Stomach (tissue), 9 donors: ENCODE measurements around the gene PPCDC. TPM values are rescaled to one million over a fixed set of nuclear protein-coding genes. Genes with fewer than 3 reads are reported as not detected.

ENCODE experiments used
- DNase-seq, 2 donors: peaks; one replicate each; pipeline versions ENCODE4 v3.0.0 to v3.0.0-alpha.2; 2013 to 2019
- H3K27ac ChIP-seq, 5 donors: fragments of 200-600 bp in 4 of 5; sonication (generic) in 4 of 5; one replicate each; pipeline ENCODE4 v1.5.1; 2013 to 2019; ENCODE audit warnings: mild to moderate bottlenecking in 1 of 5, moderate library complexity in 1 of 5
- H3K27me3 ChIP-seq, 3 donors: fragments of 200-600 bp; sonication (generic); one replicate each; pipeline ENCODE4 v1.5.1; 2017 to 2019; ENCODE audit warnings: mixed run types in 1 of 3
- H3K36me3 ChIP-seq, 4 donors: fragments of 200-600 bp; sonication (generic); 1 replicate in 3 of 4; 2 replicates in 1 of 4; pipeline ENCODE4 v1.5.1; 2016 to 2019
- H3K4me1 ChIP-seq, 4 donors: fragments of 200-600 bp; sonication (generic); one replicate each; pipeline ENCODE4 v1.5.1; 2016 to 2019
- H3K4me3 ChIP-seq, 4 donors: fragments of 200-600 bp; sonication (generic) in 3 of 4; one replicate each; pipeline ENCODE4 v1.5.1; 2016 to 2019; ENCODE audit warnings: mild to moderate bottlenecking in 1 of 4
- H3K9me3 ChIP-seq, 4 donors: fragments of 200-600 bp; sonication (generic); one replicate each; pipeline ENCODE4 v1.5.1; 2016 to 2019
- EP300 ChIP-seq: sonication (generic); formaldehyde crosslinking; IDR thresholded peaks from one replicate; pipeline ENCODE4 v1.6.1; 2017; ENCODE audit warnings: antibody characterized with exemption
- POLR2A ChIP-seq, 4 donors: fragments of 450-650 bp; IDR thresholded peaks; one replicate each; pipeline ENCODE4 v1.6.1; 2016; ENCODE audit warnings: antibody characterized with exemption in 4 of 4, control low read depth in 2 of 4, mild to moderate bottlenecking in 1 of 4, moderate library complexity in 1 of 4
- POLR2AphosphoS5 ChIP-seq, 3 donors: sonication (generic); formaldehyde crosslinking; IDR thresholded peaks; one replicate each; pipeline ENCODE4 v1.6.1; 2016; ENCODE audit warnings: antibody characterized with exemption in 3 of 3
- WGBS, 5 donors: extraction: QIAGEN DNeasy Blood & Tissue Kit in 3 of 5; methylation state at CpG; one replicate each; pipeline versions ENCODE4 v1.1.5 to v1.1.7; 2013 to 2018; 5-methylcytosine and 5-hydroxymethylcytosine counted together
- intact Hi-C: fragments of 100-400 bp; cut with DNase I; formaldehyde crosslinking; loops from one replicate; pipeline ENCODE4 v1.15.1; 2023; ENCODE audit warnings: low total_unique reads
- polyA plus RNA-seq, 3 donors: library from polyadenylated mRNA; stranded (reverse); fragments of 200-250 nt; gene quantifications; one replicate each; pipeline ENCODE4 v1.2.3, GENCODE V29; 2013
- total RNA-seq, 5 donors: library from RNA; depleted of rRNA; stranded (reverse); fragments of >200 nt; gene quantifications; one replicate each; pipeline versions ENCODE4 v1.1.0 to v1.2.3, GENCODE V29; 2014 to 2016
- TF ChIP-seq, protein P1 (sequence below), 7 experiments: fragments of 450-650 bp in 4 of 7; fragments of 200-600 bp in 3 of 7; sonication (generic) in 3 of 7; IDR thresholded peaks; one replicate each; pipeline ENCODE4 v1.5.1; 2016 to 2019; ENCODE audit warnings: antibody characterized with exemption in 7 of 7, control low read depth in 2 of 7, mild to moderate bottlenecking in 1 of 7
- donor health status: healthy with polysubstance abuse.
- donor health status: Bipolar disorder and iron deficiency.
- donor health status: healthy.

The PPCDC gene
- total and polyA plus RNA-seq, 8 donors = 3.2 to 74.1 (median 22.8) TPM

DNA sequence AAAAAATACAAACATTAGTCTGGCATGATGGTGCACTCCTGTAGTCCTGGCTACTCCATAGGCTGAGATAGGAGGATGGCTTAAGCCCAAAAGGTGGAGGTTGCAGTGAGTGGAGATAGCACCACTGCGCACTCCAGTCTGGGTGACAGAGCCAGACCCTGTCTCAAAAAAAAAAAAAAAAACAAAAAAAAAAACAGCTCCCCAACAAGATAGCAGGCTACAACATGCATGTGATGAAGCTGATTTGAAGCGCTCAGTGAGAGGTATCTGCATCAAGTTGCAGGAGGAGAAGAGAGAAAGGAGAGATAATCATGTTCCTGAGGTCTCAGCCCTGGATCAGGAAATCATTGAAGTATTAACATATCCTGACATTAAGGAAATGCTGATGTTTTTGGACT lies 608 bp upstream of the PPCDC start:
- Histone ChIP-seq H3K36me3 (peaks cover 0 to 21% (median 12%) of the 10 kb centered on the region in 4 donors), H3K4me1 (peaks cover 11 to 26% (median 18%) of the 10 kb centered on the region in 4 donors), H3K27me3 (no peaks in the 10 kb centered on the region), H3K27ac (peak overlapping the region in 1 of 5 donors; percentile 92), H3K9me3 (no peaks in the 10 kb centered on the region), H3K4me3 (peak overlapping the region in 1 of 4 donors; percentile 76)
- WGBS, 5 donors = 90 to 100% (median 97%) methylated on average over 2 of the region's 2 CpGs
- intact Hi-C loops = no loop called here
- no peak for DNase-seq
- no peak for TF ChIP-seq POLR2AphosphoS5 (IDR thresholded peaks at IDR 0.05)
- no peak for TF ChIP-seq POLR2A (IDR thresholded peaks at IDR 0.05)
- TF ChIP-seq, protein P1, sequence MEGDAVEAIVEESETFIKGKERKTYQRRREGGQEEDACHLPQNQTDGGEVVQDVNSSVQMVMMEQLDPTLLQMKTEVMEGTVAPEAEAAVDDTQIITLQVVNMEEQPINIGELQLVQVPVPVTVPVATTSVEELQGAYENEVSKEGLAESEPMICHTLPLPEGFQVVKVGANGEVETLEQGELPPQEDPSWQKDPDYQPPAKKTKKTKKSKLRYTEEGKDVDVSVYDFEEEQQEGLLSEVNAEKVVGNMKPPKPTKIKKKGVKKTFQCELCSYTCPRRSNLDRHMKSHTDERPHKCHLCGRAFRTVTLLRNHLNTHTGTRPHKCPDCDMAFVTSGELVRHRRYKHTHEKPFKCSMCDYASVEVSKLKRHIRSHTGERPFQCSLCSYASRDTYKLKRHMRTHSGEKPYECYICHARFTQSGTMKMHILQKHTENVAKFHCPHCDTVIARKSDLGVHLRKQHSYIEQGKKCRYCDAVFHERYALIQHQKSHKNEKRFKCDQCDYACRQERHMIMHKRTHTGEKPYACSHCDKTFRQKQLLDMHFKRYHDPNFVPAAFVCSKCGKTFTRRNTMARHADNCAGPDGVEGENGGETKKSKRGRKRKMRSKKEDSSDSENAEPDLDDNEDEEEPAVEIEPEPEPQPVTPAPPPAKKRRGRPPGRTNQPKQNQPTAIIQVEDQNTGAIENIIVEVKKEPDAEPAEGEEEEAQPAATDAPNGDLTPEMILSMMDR (IDR thresholded peaks at IDR 0.05) = no peak
- TF ChIP-seq EP300 = no peak

DNA sequence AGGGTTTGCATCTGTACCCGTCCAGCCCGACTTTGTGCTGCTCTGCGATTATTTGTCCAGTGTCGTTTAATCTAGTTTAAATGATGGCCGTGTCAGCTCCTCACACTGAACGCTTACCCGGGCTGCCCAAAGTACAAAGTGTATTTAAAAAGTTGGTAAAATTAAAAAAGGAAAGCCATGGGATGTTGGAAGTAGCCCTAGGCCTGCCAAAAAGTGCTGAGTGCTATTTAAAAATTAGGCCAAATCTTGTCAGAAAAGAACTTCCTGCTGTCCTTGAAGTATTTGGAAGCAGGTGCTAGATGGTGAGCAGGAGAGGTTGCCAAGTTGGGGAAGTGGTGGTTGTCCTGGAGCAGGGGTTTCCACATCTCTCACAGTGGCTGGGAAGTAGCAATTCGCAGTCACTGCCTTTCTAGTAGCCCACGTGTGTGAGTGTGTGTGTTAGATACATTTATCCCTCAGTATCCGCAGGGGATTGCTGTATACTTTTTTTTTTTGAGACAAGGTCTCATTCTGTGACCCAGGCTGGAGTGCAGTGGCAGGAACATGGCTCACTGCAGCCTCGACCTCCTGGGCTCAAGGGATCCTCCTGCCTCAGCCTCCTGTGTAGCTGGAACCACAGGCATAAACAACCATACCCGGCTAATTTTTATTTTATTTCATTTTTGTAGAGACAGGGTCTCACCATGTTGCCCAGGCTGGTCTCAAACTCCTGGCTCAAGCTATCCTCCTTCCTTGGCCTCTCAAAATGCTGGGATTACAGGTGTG lies 664 bp downstream of the PPCDC start:
- peak in 1 of 2 donors; percentile 62 for DNase-seq
- WGBS, 5 donors = 9 to 11% (median 10%) methylated on average over 12 of the region's 12 CpGs
- intact Hi-C loops = no loop called here
- Histone ChIP-seq H3K27me3 (no peaks in the 10 kb centered on the region), H3K4me3 (peak overlapping the region; percentile 74 to 94 (median 81)), H3K9me3 (no peaks in the 10 kb centered on the region), H3K36me3 (peaks cover 0 to 9% (median 4%) of the 10 kb centered on the region in 4 donors), H3K27ac (peak overlapping the region; percentile 81 to 93 (median 91)), H3K4me1 (peaks cover 11 to 30% (median 22%) of the 10 kb centered on the region in 4 donors)
- TF ChIP-seq POLR2A (IDR thresholded peaks at IDR 0.05) = no peak
- TF ChIP-seq EP300 = no peak
- TF ChIP-seq, protein P1 (IDR thresholded peaks at IDR 0.05) = no peak
- TF ChIP-seq POLR2AphosphoS5 (IDR thresholded peaks at IDR 0.05) = no peak

DNA sequence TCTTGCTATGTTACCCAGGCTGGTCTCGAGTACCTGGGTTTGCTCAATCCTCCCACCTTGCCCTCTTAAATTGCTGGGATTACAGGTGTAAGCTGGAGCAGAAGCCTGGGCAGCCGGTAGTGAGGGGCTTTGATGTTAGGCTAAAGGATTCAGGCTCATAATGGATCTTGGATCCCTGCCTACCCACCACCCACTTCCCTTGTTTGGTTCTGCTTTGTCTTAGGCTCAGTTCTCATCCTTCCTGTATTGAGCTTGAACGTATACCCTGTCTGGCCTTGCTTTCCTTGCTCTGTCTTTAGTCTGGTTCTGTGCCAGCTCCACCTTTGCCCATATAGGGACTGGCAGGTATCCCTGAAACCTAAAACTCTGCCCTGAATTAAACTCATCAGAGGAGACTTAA lies 1.7 kb downstream of the PPCDC start:
- TF ChIP-seq EP300 (no peak), POLR2AphosphoS5 (IDR thresholded peaks at IDR 0.05) (no peak), POLR2A (IDR thresholded peaks at IDR 0.05) (no peak)
- TF ChIP-seq, protein P1 (IDR thresholded peaks at IDR 0.05) = no peak
- intact Hi-C loops = loop anchor here (5.0 kb wide), 1 partner anchor 182 kb away; no protein-coding TSS in a partner anchor
- no peak for DNase-seq
- WGBS, 5 donors = 53 to 72% (median 62%) methylated on average over 3 of the region's 3 CpGs
- H3K9me3 ChIP-seq = no peaks in the 10 kb centered on the region
- H3K4me3 ChIP-seq = no peak overlapping the region
- peaks cover 19 to 41% (median 32%) of the 10 kb centered on the region in 4 donors for H3K4me1 ChIP-seq
- peaks cover 0 to 4% (median under 1%) of the 10 kb centered on the region in 4 donors for H3K36me3 ChIP-seq
- no peak overlapping the region for H3K27ac ChIP-seq
- H3K27me3 ChIP-seq = no peaks in the 10 kb centered on the region

DNA sequence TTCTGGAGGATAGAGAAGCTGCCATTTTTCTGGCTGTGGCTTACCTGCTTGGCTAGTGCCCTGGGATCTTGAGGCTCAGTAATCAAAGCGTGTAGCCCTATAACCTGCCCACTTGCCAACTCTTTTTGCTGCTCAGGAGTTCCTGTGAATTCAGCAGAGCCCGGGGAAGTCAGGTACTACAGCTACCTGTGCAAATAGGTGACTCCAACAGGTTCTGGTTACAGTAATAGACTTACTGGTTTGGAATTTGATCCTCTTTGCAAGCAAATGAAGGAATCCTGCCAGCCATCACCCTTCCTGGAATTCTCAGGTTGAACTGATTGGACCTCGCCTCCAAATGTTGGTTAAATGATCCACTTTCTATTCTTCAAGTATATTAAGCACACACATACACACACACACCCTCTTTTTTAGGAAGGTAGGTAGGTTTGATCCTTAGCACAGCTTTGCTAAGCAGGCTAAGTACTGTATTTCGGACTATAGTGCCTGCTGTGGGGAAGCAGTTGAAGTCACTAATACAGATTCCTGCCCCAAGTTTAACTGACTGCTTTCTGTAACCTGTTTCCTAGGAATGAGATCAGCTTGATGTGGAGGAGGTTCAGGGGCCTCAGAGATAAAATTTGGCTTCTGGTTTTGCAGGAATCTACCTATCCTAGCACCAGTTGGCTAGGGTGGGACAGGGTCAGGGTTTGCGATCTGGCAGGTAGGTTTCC lies 2.3 kb downstream of the PPCDC start:
- WGBS, 5 donors = 65 to 85% (median 71%) methylated on average over 5 of the region's 5 CpGs
- Histone ChIP-seq H3K4me3 (no peak overlapping the region), H3K36me3 (peaks cover 0 to 4% (median 0%) of the 10 kb centered on the region in 4 donors), H3K9me3 (no peaks in the 10 kb centered on the region), H3K27ac (no peak overlapping the region), H3K27me3 (no peaks in the 10 kb centered on the region), H3K4me1 (peaks cover 22 to 46% (median 38%) of the 10 kb centered on the region in 4 donors)
- intact Hi-C loops = loop anchor here (5.0 kb wide), 1 partner anchor 182 kb away; no protein-coding TSS in a partner anchor
- no peak for DNase-seq
- TF ChIP-seq POLR2AphosphoS5 (IDR thresholded peaks at IDR 0.05) (no peak), POLR2A (IDR thresholded peaks at IDR 0.05) (no peak), EP300 (no peak)
- TF ChIP-seq, protein P1 (IDR thresholded peaks at IDR 0.05) = no peak
